ENCODE measurements around the gene APOA1. TPM values are rescaled to one million over a fixed set of nuclear protein-coding genes. Genes with fewer than 3 reads are reported as not detected.

Gene APOA1
- total and polyA plus RNA-seq, 2 donors, result 2.3 to 12.3 TPM

DNA sequence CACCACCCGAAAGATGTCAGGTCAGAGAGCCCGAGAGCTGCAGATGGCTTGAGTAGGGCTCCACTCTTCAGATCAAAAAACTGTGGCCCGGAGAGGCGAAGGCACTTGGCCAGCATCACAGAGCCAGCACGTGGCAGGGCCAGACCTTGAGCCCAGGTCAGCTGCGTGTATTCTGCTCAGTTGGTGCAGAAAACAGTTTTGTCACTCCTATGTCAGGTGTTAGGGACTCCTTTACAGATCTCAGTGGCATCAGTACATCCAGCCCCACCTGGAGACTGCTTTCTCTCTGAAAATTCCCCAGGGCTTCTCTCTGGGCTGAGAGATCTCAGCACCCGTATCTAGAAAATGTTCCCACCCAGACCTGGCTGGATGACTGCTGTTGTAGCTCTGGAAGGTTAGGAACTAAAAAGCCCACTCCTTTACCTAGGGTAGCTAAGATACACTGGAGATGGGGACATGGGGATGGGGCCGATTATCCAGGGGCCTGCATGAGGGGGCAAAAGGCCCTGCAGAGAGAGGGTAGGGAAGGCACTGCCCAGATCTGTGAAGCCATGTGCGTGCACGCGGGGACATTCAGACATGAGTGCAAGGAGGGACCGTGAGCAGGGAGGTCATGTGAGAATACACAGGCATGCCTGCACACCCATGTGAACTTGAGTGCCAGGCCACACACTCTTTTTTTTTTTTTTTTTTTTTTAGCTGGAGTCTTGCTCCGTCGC is 3.4 kb downstream of the APOA1 start:
- Histone ChIP-seq H3K27me3 (ENCODE audit: control insufficient read depth in 2 of 2, insufficient read depth in 1 of 2, low read length in 1 of 2) (peaks cover 0 to 3% of the 10 kb centered on the region in 2 donors), H3K4me1 (ENCODE audit: control insufficient read depth in 2 of 2, insufficient read depth in 2 of 2, low read length in 2 of 2) (peaks cover 6 to 16% of the 10 kb centered on the region in 2 donors), H3K27ac (ENCODE audit: low read depth in 1 of 2, low read length in 1 of 2) (no peak overlapping the region), H3K36me3 (ENCODE audit: control insufficient read depth in 2 of 2, insufficient read depth in 2 of 2, low read length in 1 of 2) (no peaks in the 10 kb centered on the region), H3K4me3 (ENCODE audit: low read length in 2 of 2) (no peak overlapping the region), H3K9me3 (ENCODE audit: control insufficient read depth in 2 of 2, insufficient read depth in 1 of 2, low read length in 1 of 2) (no peaks in the 10 kb centered on the region)
- DNase-seq (ENCODE audit: low read depth in 6 of 9, low spot score in 9 of 9), result no peak
- WGBS, result 96% methylated on average over 14 of the region's 14 CpGs

DNA sequence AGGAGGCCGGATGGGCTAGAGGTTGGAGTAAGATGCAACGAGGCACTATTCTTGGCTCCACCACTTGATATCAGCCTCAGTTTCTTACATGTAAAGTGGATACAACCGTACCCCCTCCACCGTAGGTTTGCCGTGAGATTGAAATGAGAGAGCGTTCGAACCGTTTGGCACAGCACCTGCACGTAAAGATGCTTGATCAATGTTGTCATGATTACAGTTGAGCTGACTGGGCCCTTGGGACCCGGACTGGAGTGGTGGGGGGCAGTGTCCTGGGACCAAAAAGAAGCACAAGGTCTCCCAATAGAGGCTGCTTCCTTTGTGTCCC is 4.0 kb downstream of the APOA1 start:
- Histone ChIP-seq H3K4me3 (ENCODE audit: low read length in 2 of 2) (no peak overlapping the region), H3K27me3 (ENCODE audit: control insufficient read depth in 2 of 2, insufficient read depth in 1 of 2, low read length in 1 of 2) (peaks cover 0 to 3% of the 10 kb centered on the region in 2 donors), H3K9me3 (ENCODE audit: control insufficient read depth in 2 of 2, insufficient read depth in 1 of 2, low read length in 1 of 2) (no peaks in the 10 kb centered on the region), H3K36me3 (ENCODE audit: control insufficient read depth in 2 of 2, insufficient read depth in 2 of 2, low read length in 1 of 2) (no peaks in the 10 kb centered on the region), H3K4me1 (ENCODE audit: control insufficient read depth in 2 of 2, insufficient read depth in 2 of 2, low read length in 2 of 2) (peaks cover 6 to 16% of the 10 kb centered on the region in 2 donors), H3K27ac (ENCODE audit: low read depth in 1 of 2, low read length in 1 of 2) (no peak overlapping the region)
- WGBS, result 97% methylated on average over 10 of the region's 10 CpGs
- DNase-seq (ENCODE audit: low read depth in 6 of 9, low spot score in 9 of 9), result no peak

DNA sequence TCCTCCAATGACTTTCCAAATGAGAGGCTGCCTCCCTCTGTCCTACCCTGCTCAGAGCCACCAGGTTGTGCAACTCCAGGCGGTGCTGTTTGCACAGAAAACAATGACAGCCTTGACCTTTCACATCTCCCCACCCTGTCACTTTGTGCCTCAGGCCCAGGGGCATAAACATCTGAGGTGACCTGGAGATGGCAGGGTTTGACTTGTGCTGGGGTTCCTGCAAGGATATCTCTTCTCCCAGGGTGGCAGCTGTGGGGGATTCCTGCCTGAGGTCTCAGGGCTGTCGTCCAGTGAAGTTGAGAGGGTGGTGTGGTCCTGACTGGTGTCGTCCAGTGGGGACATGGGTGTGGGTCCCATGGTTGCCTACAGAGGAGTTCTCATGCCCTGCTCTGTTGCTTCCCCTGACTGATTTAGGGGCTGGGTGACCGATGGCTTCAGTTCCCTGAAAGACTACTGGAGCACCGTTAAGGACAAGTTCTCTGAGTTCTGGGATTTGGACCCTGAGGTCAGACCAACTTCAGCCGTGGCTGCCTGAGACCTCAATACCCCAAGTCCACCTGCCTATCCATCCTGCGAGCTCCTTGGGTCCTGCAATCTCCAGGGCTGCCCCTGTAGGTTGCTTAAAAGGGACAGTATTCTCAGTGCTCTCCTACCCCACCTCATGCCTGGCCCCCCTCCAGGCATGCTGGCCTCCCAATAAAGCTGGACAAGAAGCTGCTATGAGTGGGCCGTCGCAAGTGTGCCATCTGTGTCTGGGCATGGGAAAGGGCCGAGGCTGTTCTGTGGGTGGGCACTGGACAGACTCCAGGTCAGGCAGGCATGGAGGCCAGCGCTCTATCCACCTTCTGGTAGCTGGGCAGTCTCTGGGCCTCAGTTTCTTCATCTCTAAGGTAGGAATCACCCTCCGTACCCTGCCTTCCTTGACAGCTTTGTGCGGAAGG is 4.8 kb downstream of the APOA1 start:
- Histone ChIP-seq H3K27ac (ENCODE audit: low read depth in 1 of 2, low read length in 1 of 2) (no peak overlapping the region), H3K27me3 (ENCODE audit: control insufficient read depth in 2 of 2, insufficient read depth in 1 of 2, low read length in 1 of 2) (peaks cover 0 to 3% of the 10 kb centered on the region in 2 donors), H3K9me3 (ENCODE audit: control insufficient read depth in 2 of 2, insufficient read depth in 1 of 2, low read length in 1 of 2) (no peaks in the 10 kb centered on the region), H3K36me3 (ENCODE audit: control insufficient read depth in 2 of 2, insufficient read depth in 2 of 2, low read length in 1 of 2) (no peaks in the 10 kb centered on the region), H3K4me3 (ENCODE audit: low read length in 2 of 2) (no peak overlapping the region), H3K4me1 (ENCODE audit: control insufficient read depth in 2 of 2, insufficient read depth in 2 of 2, low read length in 2 of 2) (peaks cover 6 to 16% of the 10 kb centered on the region in 2 donors)
- DNase-seq (ENCODE audit: low read depth in 6 of 9, low spot score in 9 of 9), result no peak
- WGBS, result 86% methylated on average over 13 of the region's 13 CpGs

DNA sequence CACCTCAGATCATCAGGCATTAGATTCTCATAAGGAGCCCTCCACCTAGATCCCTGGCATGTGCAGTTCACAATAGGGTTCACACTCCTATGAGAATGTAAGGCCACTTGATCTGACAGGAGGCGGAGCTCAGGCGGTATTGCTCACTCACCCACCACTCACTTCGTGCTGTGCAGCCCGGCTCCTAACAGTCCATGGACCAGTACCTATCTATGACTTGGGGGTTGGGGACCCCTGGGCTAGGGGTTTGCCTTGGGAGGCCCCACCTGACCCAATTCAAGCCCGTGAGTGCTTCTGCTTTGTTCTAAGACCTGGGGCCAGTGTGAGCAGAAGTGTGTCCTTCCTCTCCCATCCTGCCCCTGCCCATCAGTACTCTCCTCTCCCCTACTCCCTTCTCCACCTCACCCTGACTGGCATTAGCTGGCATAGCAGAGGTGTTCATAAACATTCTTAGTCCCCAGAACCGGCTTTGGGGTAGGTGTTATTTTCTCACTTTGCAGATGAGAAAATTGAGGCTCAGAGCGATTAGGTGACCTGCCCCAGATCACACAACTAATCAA is 5.6 kb downstream of the APOA1 start:
- no peak for DNase-seq (ENCODE audit: low read depth in 6 of 9, low spot score in 9 of 9)
- H3K27me3 ChIP-seq (ENCODE audit: control insufficient read depth in 2 of 2, insufficient read depth in 1 of 2, low read length in 1 of 2), result peaks cover 0 to 3% of the 10 kb centered on the region in 2 donors
- no peaks in the 10 kb centered on the region for H3K36me3 ChIP-seq (ENCODE audit: control insufficient read depth in 2 of 2, insufficient read depth in 2 of 2, low read length in 1 of 2)
- H3K9me3 ChIP-seq (ENCODE audit: control insufficient read depth in 2 of 2, insufficient read depth in 1 of 2, low read length in 1 of 2), result no peaks in the 10 kb centered on the region
- WGBS, result 97% methylated on average over 7 of the region's 7 CpGs
- H3K4me1 ChIP-seq (ENCODE audit: control insufficient read depth in 2 of 2, insufficient read depth in 2 of 2, low read length in 2 of 2), result peaks cover 6 to 16% of the 10 kb centered on the region in 2 donors
- H3K27ac ChIP-seq (ENCODE audit: low read depth in 1 of 2, low read length in 1 of 2), result no peak overlapping the region
- no peak overlapping the region for H3K4me3 ChIP-seq (ENCODE audit: low read length in 2 of 2)

GRCh38 chr11:116830184-116830912 is 7.1 kb downstream of the APOA1 start:
- no peak overlapping the region for H3K4me3 ChIP-seq (ENCODE audit: low read length in 2 of 2)
- WGBS, result 98% methylated on average over 17 of the region's 17 CpGs
- peaks cover 3 to 7% of the 10 kb centered on the region in 2 donors for H3K4me1 ChIP-seq (ENCODE audit: control insufficient read depth in 2 of 2, insufficient read depth in 2 of 2, low read length in 2 of 2)
- H3K27me3 ChIP-seq (ENCODE audit: control insufficient read depth in 2 of 2, insufficient read depth in 1 of 2, low read length in 1 of 2), result peaks cover 0 to 3% of the 10 kb centered on the region in 2 donors
- no peaks in the 10 kb centered on the region for H3K36me3 ChIP-seq (ENCODE audit: control insufficient read depth in 2 of 2, insufficient read depth in 2 of 2, low read length in 1 of 2)
- H3K9me3 ChIP-seq (ENCODE audit: control insufficient read depth in 2 of 2, insufficient read depth in 1 of 2, low read length in 1 of 2), result no peaks in the 10 kb centered on the region
- no peak overlapping the region for H3K27ac ChIP-seq (ENCODE audit: low read depth in 1 of 2, low read length in 1 of 2)
- no peak for DNase-seq (ENCODE audit: low read depth in 6 of 9, low spot score in 9 of 9)

GRCh38 chr11:116829525-116830183 is 7.8 kb downstream of the APOA1 start, which contains the start of gene APOC3:
Gene APOC3 (plus strand): TSS chr11:116829907. CDS start chr11:116830583, 676 bp downstream.
- no peaks in the 10 kb centered on the region for H3K36me3 ChIP-seq (ENCODE audit: control insufficient read depth in 2 of 2, insufficient read depth in 2 of 2, low read length in 1 of 2)
- H3K9me3 ChIP-seq (ENCODE audit: control insufficient read depth in 2 of 2, insufficient read depth in 1 of 2, low read length in 1 of 2), result no peaks in the 10 kb centered on the region
- WGBS, result 89% methylated on average over 9 of the region's 9 CpGs
- H3K27ac ChIP-seq (ENCODE audit: low read depth in 1 of 2, low read length in 1 of 2), result no peak within 1 kb of the TSS
- H3K4me1 ChIP-seq (ENCODE audit: control insufficient read depth in 2 of 2, insufficient read depth in 2 of 2, low read length in 2 of 2), result peaks cover 0 to under 1% of the 10 kb centered on the region in 2 donors
- no peak within 1 kb of the TSS for H3K4me3 ChIP-seq (ENCODE audit: low read length in 2 of 2)
- DNase-seq (ENCODE audit: low read depth in 6 of 9, low spot score in 9 of 9), result no peak
- H3K27me3 ChIP-seq (ENCODE audit: control insufficient read depth in 2 of 2, insufficient read depth in 1 of 2, low read length in 1 of 2), result no peaks in the 10 kb centered on the region

- DNase-seq (ENCODE audit: low read depth in 6 of 9, low spot score in 9 of 9), result no peak
- WGBS, result 84% methylated on average over 16 of the region's 16 CpGs
- Histone ChIP-seq H3K27me3 (ENCODE audit: control insufficient read depth in 2 of 2, insufficient read depth in 1 of 2, low read length in 1 of 2) (no peaks in the 10 kb centered on the region), H3K36me3 (ENCODE audit: control insufficient read depth in 2 of 2, insufficient read depth in 2 of 2, low read length in 1 of 2) (no peaks in the 10 kb centered on the region), H3K9me3 (ENCODE audit: control insufficient read depth in 2 of 2, insufficient read depth in 1 of 2, low read length in 1 of 2) (no peaks in the 10 kb centered on the region), H3K4me3 (ENCODE audit: low read length in 2 of 2) (no peak overlapping the region), H3K4me1 (ENCODE audit: control insufficient read depth in 2 of 2, insufficient read depth in 2 of 2, low read length in 2 of 2) (no peaks in the 10 kb centered on the region), H3K27ac (ENCODE audit: low read depth in 1 of 2, low read length in 1 of 2) (no peak overlapping the region)
Observed at GRCh38 chr11:116828632-116829524, 8.5 kb downstream of the APOA1 start.

GRCh38 chr11:116827461-116827860 is 10.0 kb downstream of the APOA1 start:
- WGBS, result 97% methylated on average over 6 of the region's 6 CpGs
- Histone ChIP-seq H3K36me3 (ENCODE audit: control insufficient read depth in 2 of 2, insufficient read depth in 2 of 2, low read length in 1 of 2) (no peaks in the 10 kb centered on the region), H3K27me3 (ENCODE audit: control insufficient read depth in 2 of 2, insufficient read depth in 1 of 2, low read length in 1 of 2) (no peaks in the 10 kb centered on the region), H3K9me3 (ENCODE audit: control insufficient read depth in 2 of 2, insufficient read depth in 1 of 2, low read length in 1 of 2) (no peaks in the 10 kb centered on the region), H3K4me1 (ENCODE audit: control insufficient read depth in 2 of 2, insufficient read depth in 2 of 2, low read length in 2 of 2) (no peaks in the 10 kb centered on the region), H3K4me3 (ENCODE audit: low read length in 2 of 2) (no peak overlapping the region), H3K27ac (ENCODE audit: low read depth in 1 of 2, low read length in 1 of 2) (no peak overlapping the region)
- no peak for DNase-seq (ENCODE audit: low read depth in 6 of 9, low spot score in 9 of 9)
